ENCODE results near the gene ECD.

Gene ECD

DNA sequence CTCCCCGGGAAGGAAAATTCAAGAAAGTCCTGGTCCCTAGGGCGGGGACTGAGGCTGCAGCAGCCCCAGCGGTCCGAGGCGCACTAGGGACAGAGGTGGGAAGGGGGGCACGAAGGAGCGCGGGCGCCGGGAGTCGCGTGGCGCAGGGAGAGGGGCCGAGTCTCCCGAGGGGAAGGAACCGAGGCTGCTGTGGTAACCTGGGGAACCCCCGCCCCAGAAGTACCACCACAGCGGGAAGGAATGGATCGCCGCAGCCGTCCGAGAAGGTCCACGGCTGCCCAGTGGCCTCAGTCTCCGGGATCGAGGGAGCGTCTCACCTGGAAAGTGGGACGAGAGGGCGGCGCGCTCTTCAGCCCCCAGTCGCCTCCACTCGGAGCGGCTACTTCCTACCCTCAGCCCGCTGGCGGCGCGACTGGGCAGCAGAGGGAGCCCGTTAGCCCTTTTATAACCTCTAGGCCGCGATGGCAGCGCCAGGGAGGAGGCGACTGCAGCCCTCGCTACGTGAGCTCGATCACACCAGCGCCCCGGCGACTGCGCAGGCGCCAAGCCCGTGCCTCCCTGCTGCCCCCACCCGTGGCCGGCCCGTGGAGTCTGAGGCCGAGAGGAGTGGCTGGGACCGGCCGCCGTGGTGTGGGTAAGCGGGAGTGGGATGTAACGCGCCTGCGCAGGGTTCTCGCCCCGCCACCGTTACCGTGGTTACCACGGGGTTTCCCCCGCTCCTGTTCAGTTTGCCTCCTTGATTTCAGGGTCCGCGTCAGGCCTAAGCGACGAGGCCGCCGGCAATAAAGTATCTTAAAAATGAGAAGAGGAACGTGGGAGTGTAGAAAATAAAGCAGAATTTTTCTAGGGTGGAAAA, 71.1 kb downstream of the ECD start, which contains the start of gene P4HA1:
P4HA1 (minus strand) TSS at position 418 of the 856 bp plus-strand sequence. CDS start 21,983 bp downstream, outside the sequence.
- peak; percentile 84 to 92 for DNase-seq

DNA sequence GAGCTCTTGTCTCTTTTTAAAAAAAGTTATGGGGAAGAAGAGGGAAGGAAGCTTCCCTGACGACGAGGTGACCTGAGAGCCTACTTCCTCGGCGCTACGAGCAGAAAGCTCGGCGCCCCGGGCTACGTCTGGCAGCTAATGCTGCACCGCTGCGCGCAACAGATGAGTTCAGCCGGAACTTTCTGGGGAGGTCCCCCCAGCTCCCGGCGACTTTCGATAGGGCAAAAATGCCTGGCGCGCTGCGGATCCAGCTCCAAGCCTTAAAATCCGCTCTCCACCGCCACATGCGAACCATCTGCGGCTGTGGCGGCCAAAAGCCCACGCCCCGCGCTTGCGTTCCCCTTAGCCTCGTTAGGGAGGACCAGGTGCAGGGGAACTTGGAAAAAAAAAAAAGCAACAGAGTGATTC, 71.8 kb downstream of the ECD start:
- DNase-seq, result peak in 1 of 2 experiments; percentile 53

DNA sequence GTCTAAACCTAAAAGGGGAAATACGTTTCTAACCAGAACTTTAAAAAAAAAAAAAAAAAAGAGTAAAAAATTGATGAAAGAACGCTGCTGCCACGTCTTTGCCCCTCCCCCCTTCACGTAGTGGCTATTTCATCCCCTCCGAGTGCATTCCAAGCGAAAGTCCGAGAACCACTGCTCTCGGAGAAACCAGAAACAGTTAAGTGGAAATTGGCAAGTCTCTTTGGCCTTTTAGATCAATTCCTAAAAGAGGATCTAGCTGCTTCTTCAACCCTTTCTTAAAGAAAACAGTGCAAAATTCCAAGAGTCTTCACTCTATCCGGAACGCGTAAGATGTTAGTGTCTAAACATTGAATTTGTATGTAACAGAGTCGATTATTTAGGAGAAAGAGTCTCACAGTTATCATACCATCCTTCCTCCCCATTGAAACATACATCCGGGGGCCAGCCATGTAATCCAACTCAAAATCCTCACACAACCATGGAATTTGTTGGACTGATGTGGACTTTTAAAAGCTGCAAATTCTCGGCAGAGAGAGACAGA, 72.3 kb downstream of the ECD start:
- no peak for DNase-seq

DNA sequence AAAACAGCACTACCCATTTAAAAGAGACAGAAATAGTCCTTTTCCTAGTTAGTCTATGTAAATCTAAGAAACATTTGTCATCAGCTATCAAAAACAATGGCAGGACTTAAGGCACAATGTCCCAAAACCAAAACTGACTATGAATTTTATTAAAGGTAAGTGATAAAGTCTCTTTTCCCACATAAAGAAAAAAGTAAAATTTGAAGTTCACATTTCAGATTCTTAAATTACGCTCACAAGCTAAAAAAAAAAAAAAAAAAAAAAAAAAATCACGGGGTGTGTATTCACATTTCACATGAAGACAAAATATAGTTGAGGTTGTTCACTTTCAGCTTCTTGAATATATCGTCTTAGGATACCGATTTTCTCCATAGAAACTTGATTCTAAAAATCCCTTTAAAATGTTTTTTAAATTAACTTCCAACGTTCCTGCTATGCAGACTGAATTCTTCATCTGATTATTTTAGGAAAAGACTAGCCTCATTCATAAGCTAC, 72.8 kb downstream of the ECD start:
- no peak for DNase-seq

DNA sequence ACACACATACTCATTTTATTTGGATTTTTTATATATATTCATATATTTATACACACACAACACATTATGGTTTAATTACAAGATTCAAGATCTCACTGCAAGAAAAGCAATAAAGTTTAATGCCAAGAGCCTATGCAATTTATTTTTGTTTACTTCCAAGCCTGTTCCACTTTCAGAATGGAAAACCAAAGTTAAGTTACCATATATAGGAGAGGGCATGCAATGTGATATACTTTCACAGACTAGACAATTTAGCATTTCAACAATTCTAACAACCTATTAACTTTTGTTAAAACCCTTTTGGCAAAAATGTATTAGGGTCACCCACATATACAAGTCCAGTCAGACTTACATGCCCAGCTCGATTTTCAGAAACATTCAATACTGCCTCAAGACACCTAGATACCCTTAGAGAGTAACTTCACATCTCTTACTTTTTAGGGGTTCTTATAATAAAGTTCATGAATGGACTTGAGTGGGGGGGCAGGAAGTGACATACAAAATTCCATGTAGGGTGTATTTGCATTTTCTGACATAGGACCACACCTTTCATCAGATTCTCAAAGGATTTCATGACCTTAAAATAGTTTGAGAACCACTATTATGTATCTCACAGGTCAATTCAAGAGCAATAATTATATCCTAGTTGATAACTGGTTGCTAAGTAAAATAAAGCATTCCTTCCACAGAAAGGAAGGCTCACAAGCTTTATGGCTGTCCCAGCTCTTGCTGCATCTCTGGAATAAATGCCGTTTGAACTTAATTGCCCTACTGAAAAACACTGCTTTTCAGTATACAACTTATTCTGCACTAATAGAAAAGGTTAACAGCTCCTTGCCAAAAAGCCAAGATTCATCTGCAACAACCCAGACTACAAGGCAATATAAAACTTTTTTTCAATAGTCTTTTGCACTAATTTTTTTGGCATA, 73.6 kb downstream of the ECD start:
- no peak for DNase-seq

DNA sequence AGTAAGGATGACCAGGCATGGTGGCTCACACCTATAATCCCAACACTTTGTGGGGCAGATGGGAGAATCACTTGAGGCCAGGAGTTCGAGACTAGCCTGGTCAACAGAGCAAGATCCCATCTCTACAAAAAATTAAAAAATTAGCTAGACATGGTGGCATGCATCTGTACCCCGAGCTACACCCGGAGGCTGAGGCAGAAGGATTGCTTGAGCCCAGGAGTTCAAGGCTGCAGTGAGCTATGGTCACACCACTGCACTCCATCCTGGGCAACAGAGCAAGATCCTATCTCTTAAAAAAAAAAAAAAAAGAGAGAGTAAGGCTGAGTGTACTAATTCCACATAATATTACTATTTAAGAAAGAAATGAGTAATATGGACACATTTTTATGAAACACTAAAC, 75.0 kb downstream of the ECD start:
- no peak for DNase-seq

DNA sequence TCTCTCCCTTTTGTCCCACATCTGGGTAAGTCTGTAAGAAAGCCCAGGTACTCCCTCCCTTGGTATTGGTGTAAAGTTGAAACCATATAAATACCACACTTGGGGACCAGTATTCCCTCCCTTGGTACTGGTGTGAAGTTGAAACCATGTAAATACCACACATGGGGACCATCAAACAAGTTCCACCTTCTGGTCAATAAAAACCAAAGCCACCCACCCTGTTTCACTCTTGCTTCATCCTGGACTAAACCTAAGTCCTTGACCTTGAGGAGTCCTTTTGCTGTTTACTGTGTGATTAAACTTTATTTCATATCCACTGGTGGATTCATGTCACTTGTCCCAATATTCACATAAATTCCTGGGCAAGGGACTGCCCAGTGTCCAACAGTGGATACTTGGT, 79.5 kb downstream of the ECD start:
- DNase-seq, result no peak

DNA sequence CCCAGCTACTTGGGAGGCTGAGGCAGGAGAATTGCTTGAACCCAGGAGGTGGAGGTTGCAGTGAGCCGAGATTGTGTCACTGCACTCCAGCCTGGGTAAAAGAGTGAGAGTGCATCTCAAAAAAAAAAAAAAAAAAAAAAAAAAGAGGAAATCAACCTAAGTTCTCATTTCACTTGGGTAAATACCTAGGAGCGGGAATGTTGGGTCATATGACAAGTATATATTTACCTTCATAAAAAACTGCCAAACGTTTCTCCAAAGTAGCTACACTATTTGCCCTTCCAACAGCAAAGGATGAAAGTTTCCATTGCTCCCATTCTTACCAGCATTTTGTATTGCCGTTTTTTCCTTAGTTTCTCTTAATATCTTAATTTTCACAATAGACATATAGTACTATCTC, 81.0 kb downstream of the ECD start:
- no peak for DNase-seq

DNA sequence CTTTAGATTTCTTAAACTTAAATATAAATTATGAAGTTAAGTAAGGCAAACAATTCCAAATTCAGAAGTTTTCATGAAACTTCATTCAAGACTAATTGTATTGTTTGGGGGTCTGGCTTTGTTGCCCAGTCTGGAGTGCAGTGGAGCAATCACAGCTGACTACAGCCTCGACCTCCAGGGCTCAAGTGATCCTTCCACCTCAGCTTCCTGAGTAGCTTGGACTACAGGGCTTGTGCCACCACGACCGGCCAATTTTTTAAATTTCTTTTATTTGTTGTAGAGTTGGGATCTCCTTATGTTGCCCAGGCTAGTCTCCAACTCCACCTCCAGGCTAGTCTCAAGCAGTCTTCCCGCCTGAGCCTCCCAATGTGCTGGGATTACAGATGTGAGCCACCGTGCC, 83.6 kb downstream of the ECD start:
- no peak for DNase-seq
